Stomach (tissue), 9 donors: ENCODE data around the gene CD300H. TPM values are rescaled to one million over a fixed set of nuclear protein-coding genes. Genes with fewer than 3 reads are reported as not detected.

Experiments
- DNase-seq, 2 donors: peaks; one replicate each; pipeline versions ENCODE4 v3.0.0 to v3.0.0-alpha.2; 2013 to 2019
- H3K27ac ChIP-seq, 5 donors: fragments of 200-600 bp in 4 of 5; sonication (generic) in 4 of 5; one replicate each; pipeline ENCODE4 v1.5.1; 2013 to 2019; ENCODE audit warnings: mild to moderate bottlenecking in 1 of 5, moderate library complexity in 1 of 5
- H3K27me3 ChIP-seq, 3 donors: fragments of 200-600 bp; sonication (generic); one replicate each; pipeline ENCODE4 v1.5.1; 2017 to 2019; ENCODE audit warnings: mixed run types in 1 of 3
- H3K36me3 ChIP-seq, 4 donors: fragments of 200-600 bp; sonication (generic); 1 replicate in 3 of 4; 2 replicates in 1 of 4; pipeline ENCODE4 v1.5.1; 2016 to 2019
- H3K4me1 ChIP-seq, 4 donors: fragments of 200-600 bp; sonication (generic); one replicate each; pipeline ENCODE4 v1.5.1; 2016 to 2019
- H3K4me3 ChIP-seq, 4 donors: fragments of 200-600 bp; sonication (generic) in 3 of 4; one replicate each; pipeline ENCODE4 v1.5.1; 2016 to 2019; ENCODE audit warnings: mild to moderate bottlenecking in 1 of 4
- H3K9me3 ChIP-seq, 4 donors: fragments of 200-600 bp; sonication (generic); one replicate each; pipeline ENCODE4 v1.5.1; 2016 to 2019
- EP300 ChIP-seq: sonication (generic); formaldehyde crosslinking; IDR thresholded peaks from one replicate; pipeline ENCODE4 v1.6.1; 2017; ENCODE audit warnings: antibody characterized with exemption
- POLR2A ChIP-seq, 4 donors: fragments of 450-650 bp; IDR thresholded peaks; one replicate each; pipeline ENCODE4 v1.6.1; 2016; ENCODE audit warnings: antibody characterized with exemption in 4 of 4, control low read depth in 2 of 4, mild to moderate bottlenecking in 1 of 4, moderate library complexity in 1 of 4
- POLR2AphosphoS5 ChIP-seq, 3 donors: sonication (generic); formaldehyde crosslinking; IDR thresholded peaks; one replicate each; pipeline ENCODE4 v1.6.1; 2016; ENCODE audit warnings: antibody characterized with exemption in 3 of 3
- WGBS, 5 donors: extraction: QIAGEN DNeasy Blood & Tissue Kit in 3 of 5; methylation state at CpG; one replicate each; pipeline versions ENCODE4 v1.1.5 to v1.1.7; 2013 to 2018; 5-methylcytosine and 5-hydroxymethylcytosine counted together
- intact Hi-C: fragments of 100-400 bp; cut with DNase I; formaldehyde crosslinking; loops from one replicate; pipeline ENCODE4 v1.15.1; 2023; ENCODE audit warnings: low total_unique reads
- polyA plus RNA-seq, 3 donors: library from polyadenylated mRNA; stranded (reverse); fragments of 200-250 nt; gene quantifications; one replicate each; pipeline ENCODE4 v1.2.3, GENCODE V29; 2013
- total RNA-seq, 5 donors: library from RNA; depleted of rRNA; stranded (reverse); fragments of >200 nt; gene quantifications; one replicate each; pipeline versions ENCODE4 v1.1.0 to v1.2.3, GENCODE V29; 2014 to 2016
- TF ChIP-seq, protein P1 (sequence below), 7 experiments: fragments of 450-650 bp in 4 of 7; fragments of 200-600 bp in 3 of 7; sonication (generic) in 3 of 7; IDR thresholded peaks; one replicate each; pipeline ENCODE4 v1.5.1; 2016 to 2019; ENCODE audit warnings: antibody characterized with exemption in 7 of 7, control low read depth in 2 of 7, mild to moderate bottlenecking in 1 of 7
- donor health status: healthy with polysubstance abuse.
- donor health status: Bipolar disorder and iron deficiency.
- donor health status: healthy.

Gene CD300H
- total and polyA plus RNA-seq, 8 donors = not detected

DNA sequence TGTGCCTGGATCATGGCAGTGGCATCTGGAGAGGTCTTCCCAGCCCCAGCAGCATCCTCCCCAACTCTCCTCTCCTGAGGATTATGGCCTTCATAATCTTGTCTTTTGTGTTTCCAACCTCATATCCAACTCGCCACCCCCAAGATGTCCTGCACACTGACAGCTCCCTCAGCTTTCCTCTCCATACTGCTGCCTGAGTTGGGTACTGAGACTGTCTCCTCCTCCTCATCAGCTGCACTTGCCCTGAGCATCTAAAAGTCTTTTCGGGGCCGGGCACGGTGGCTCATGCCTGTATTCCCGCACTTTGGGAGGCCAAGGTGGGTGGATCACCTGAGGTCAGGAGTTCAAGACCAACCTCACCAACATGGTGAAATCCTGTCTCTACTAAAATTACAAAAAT is 38.1 kb downstream of the CD300H start:
- 79 to 88% (median 86%) methylated on average over 5 of the region's 5 CpGs for WGBS, 5 donors
- no peaks in the 10 kb centered on the region for H3K4me1 ChIP-seq
- H3K36me3 ChIP-seq = no peaks in the 10 kb centered on the region
- no peaks in the 10 kb centered on the region for H3K9me3 ChIP-seq
- DNase-seq = peak in 1 of 2 donors; percentile 19
- TF ChIP-seq EP300 (no peak), POLR2AphosphoS5 (IDR thresholded peaks at IDR 0.05) (no peak), POLR2A (IDR thresholded peaks at IDR 0.05) (no peak)
- TF ChIP-seq, protein P1, sequence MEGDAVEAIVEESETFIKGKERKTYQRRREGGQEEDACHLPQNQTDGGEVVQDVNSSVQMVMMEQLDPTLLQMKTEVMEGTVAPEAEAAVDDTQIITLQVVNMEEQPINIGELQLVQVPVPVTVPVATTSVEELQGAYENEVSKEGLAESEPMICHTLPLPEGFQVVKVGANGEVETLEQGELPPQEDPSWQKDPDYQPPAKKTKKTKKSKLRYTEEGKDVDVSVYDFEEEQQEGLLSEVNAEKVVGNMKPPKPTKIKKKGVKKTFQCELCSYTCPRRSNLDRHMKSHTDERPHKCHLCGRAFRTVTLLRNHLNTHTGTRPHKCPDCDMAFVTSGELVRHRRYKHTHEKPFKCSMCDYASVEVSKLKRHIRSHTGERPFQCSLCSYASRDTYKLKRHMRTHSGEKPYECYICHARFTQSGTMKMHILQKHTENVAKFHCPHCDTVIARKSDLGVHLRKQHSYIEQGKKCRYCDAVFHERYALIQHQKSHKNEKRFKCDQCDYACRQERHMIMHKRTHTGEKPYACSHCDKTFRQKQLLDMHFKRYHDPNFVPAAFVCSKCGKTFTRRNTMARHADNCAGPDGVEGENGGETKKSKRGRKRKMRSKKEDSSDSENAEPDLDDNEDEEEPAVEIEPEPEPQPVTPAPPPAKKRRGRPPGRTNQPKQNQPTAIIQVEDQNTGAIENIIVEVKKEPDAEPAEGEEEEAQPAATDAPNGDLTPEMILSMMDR (IDR thresholded peaks at IDR 0.05) = no peak
- peaks cover 0 to 6% (median 5%) of the 10 kb centered on the region in 3 donors for H3K27me3 ChIP-seq
- intact Hi-C loops = no loop called here
- H3K4me3 ChIP-seq = no peak overlapping the region
- peak overlapping the region in 1 of 5 donors; percentile 22 for H3K27ac ChIP-seq

DNA sequence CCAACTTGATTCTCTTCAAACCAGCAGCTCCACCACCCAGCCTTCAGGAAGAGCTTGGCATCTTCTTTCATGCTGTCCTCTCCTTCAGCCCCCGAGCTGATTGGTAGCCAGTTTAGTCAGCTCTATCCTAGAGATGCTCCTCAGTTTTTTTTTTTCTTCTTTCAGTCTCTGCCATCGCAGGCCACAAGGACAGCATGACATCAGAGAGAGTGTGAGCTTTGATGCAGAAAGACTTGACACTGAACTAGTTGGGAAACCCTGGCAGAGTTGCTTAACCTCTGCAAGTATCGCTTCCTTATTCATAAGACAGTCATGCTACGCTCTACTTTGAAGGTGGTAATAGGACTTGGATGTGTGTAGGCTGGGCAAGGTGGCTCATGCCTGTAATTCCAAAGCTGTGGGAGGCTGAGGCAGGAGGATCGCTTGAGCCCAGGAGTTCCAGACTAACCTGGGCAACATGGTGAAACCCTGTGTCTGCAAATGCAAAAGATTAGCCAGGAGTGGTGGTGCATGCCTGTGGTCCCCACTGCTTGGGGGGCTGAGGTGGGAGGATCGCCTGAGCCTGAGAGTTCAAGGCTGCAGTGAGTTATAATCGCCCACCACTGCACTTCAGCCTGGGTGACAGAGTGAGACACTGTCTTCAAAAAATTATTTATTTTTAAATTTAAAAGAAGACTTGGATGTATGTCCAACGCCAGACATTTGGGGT is 38.7 kb downstream of the CD300H start:
- 74 to 83% (median 82%) methylated on average over 8 of the region's 8 CpGs for WGBS, 5 donors
- Histone ChIP-seq H3K36me3 (no peaks in the 10 kb centered on the region), H3K27me3 (peaks cover 0 to 6% (median 5%) of the 10 kb centered on the region in 3 donors), H3K27ac (peak overlapping the region in 1 of 5 donors; percentile 22), H3K4me1 (no peaks in the 10 kb centered on the region), H3K9me3 (peaks cover 0 to 3% (median 0%) of the 10 kb centered on the region in 4 donors), H3K4me3 (no peak overlapping the region)
- intact Hi-C loops = no loop called here
- DNase-seq = peak; percentile 26 to 45
- TF ChIP-seq, protein P1 (IDR thresholded peaks at IDR 0.05) = no peak
- no peak for TF ChIP-seq POLR2A (IDR thresholded peaks at IDR 0.05)
- no peak for TF ChIP-seq POLR2AphosphoS5 (IDR thresholded peaks at IDR 0.05)
- no peak for TF ChIP-seq EP300

DNA sequence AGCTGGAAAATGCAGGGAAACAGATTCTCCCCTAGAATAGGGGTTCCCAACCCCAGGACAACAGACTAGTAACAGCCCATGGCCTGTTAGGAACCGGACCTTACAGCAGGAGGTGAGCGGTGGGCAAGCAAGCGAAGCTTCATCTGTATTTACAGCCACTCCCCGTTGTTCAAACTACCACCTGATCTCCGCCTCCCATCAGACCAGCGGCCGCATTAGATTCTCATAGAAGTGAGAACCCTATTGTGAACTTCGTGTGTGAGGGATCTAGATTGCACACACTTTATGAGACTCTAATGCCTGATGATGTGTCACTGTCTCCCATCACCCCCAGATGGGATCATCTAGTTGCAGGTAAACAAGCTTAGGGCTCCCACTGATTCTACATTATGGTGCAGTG is 39.6 kb downstream of the CD300H start:
- peak in 1 of 2 donors; percentile 10 for DNase-seq

DNA sequence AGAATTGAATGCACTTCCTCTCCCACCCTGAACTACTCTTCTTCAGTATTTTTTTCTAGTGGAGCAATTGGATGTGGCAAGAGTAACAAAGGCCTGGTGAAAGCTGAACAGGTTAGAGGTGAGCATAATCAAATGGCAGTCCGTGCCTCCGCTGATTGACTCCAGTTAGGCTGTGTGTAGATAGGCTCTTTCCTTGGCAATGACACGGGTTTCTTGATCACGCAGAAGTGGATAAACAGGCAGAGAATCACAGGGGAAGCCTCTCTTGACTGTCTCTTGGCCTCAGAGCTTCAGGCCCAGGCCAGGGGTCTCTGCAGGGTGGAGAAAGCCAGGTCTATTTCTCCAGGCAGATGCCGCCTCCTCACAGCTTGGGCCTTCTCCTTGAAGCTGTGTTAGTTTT is 40.2 kb downstream of the CD300H start:
- no peaks in the 10 kb centered on the region for H3K4me1 ChIP-seq
- H3K36me3 ChIP-seq = no peaks in the 10 kb centered on the region
- no peak for DNase-seq
- peaks cover 0 to 14% (median 9%) of the 10 kb centered on the region in 4 donors for H3K9me3 ChIP-seq
- intact Hi-C loops = no loop called here
- 75 to 87% (median 83%) methylated on average over 5 of the region's 5 CpGs for WGBS, 5 donors
- H3K4me3 ChIP-seq = no peak overlapping the region
- TF ChIP-seq, protein P1 (IDR thresholded peaks at IDR 0.05) = no peak
- H3K27ac ChIP-seq = no peak overlapping the region
- peaks cover 0 to 5% (median 0%) of the 10 kb centered on the region in 3 donors for H3K27me3 ChIP-seq

More for the DNA sequence above, 39.6 kb downstream of the CD300H start:
- Histone ChIP-seq H3K4me1 (no peaks in the 10 kb centered on the region), H3K36me3 (no peaks in the 10 kb centered on the region), H3K9me3 (peaks cover 0 to 12% (median 8%) of the 10 kb centered on the region in 4 donors), H3K27ac (no peak overlapping the region), H3K4me3 (no peak overlapping the region), H3K27me3 (peaks cover 0 to 5% (median under 1%) of the 10 kb centered on the region in 3 donors)
- TF ChIP-seq EP300 (no peak), POLR2A (IDR thresholded peaks at IDR 0.05) (no peak), POLR2AphosphoS5 (IDR thresholded peaks at IDR 0.05) (no peak)
- TF ChIP-seq, protein P1 (IDR thresholded peaks at IDR 0.05) = no peak
- 67 to 79% (median 74%) methylated on average over 8 of the region's 8 CpGs for WGBS, 5 donors
- intact Hi-C loops = no loop called here
